Measurements from ENCODE around the gene CHN2. TPM values are rescaled to one million over a fixed set of nuclear protein-coding genes. Genes with fewer than 3 reads are reported as not detected.

Gene CHN2
- total RNA-seq, 4 donors from 2014 or later: 7.6 to 15.3 (median 10.0) TPM

GRCh38 chr7:29265208-29265923 lies 70.8 kb downstream of the CHN2 start:
- Histone ChIP-seq H3K4me3 (no peak overlapping the region), H3K9me3 (no peaks in the 10 kb centered on the region), H3K4me1 (no peaks in the 10 kb centered on the region), H3K27me3 (no peaks in the 10 kb centered on the region), H3K36me3 (no peaks in the 10 kb centered on the region), H3K27ac (no peak overlapping the region)
- WGBS, 2 donors (ENCODE audit: low coverage in 1 of 2): 72 to 89% methylated on average over 3 to 6 of the region's 6 CpGs
- ATAC-seq: peak; percentile 48
- no peak for TF ChIP-seq EP300 (IDR thresholded peaks at IDR 0.05)
- TF ChIP-seq POLR2A (IDR thresholded peaks at IDR 0.05): no peak
- no peak for TF ChIP-seq POLR2AphosphoS5 (IDR thresholded peaks at IDR 0.05)
- TF ChIP-seq CTCF (IDR thresholded peaks at IDR 0.05): no peak

- Histone ChIP-seq H3K4me1 (no peaks in the 10 kb centered on the region), H3K4me3 (no peak overlapping the region), H3K27ac (no peak overlapping the region), H3K27me3 (no peaks in the 10 kb centered on the region), H3K9me3 (no peaks in the 10 kb centered on the region), H3K36me3 (no peaks in the 10 kb centered on the region)
- WGBS, 2 donors (ENCODE audit: low coverage in 1 of 2): 81 to 100% methylated on average over 1 of the region's 1 CpG
- TF ChIP-seq POLR2A (IDR thresholded peaks at IDR 0.05) (no peak), EP300 (IDR thresholded peaks at IDR 0.05) (no peak), POLR2AphosphoS5 (IDR thresholded peaks at IDR 0.05) (no peak), CTCF (IDR thresholded peaks at IDR 0.05) (no peak)
- no peak for ATAC-seq
These were observed 75.4 kb downstream of the CHN2 start for GRCh38 chr7:29269935-29270334.

GRCh38 chr7:29270594-29271318 lies 76.2 kb downstream of the CHN2 start:
- H3K36me3 ChIP-seq: no peaks in the 10 kb centered on the region
- ATAC-seq: no peak
- H3K4me3 ChIP-seq: no peak overlapping the region
- no peak for TF ChIP-seq POLR2A (IDR thresholded peaks at IDR 0.05)
- TF ChIP-seq EP300 (IDR thresholded peaks at IDR 0.05): no peak
- TF ChIP-seq CTCF (IDR thresholded peaks at IDR 0.05): no peak
- no peaks in the 10 kb centered on the region for H3K9me3 ChIP-seq
- no peaks in the 10 kb centered on the region for H3K27me3 ChIP-seq
- no peak overlapping the region for H3K27ac ChIP-seq
- H3K4me1 ChIP-seq: no peaks in the 10 kb centered on the region
- WGBS, 2 donors (ENCODE audit: low coverage in 1 of 2): 51 to 53% methylated on average over 2 to 4 of the region's 4 CpGs

- no peak for ATAC-seq
- 14 to 47% methylated on average over 3 of the region's 4 CpGs for WGBS, 2 donors (ENCODE audit: low coverage in 1 of 2)
- no peak overlapping the region for H3K27ac ChIP-seq
- H3K36me3 ChIP-seq: no peaks in the 10 kb centered on the region
- no peak for TF ChIP-seq EP300 (IDR thresholded peaks at IDR 0.05)
- no peak for TF ChIP-seq POLR2A (IDR thresholded peaks at IDR 0.05)
- TF ChIP-seq CTCF (IDR thresholded peaks at IDR 0.05): no peak
- TF ChIP-seq POLR2AphosphoS5 (IDR thresholded peaks at IDR 0.05): no peak
- H3K4me3 ChIP-seq: no peak overlapping the region
- no peaks in the 10 kb centered on the region for H3K4me1 ChIP-seq
- H3K27me3 ChIP-seq: no peaks in the 10 kb centered on the region
- H3K9me3 ChIP-seq: no peaks in the 10 kb centered on the region
These were observed 76.7 kb downstream of the CHN2 start for GRCh38 chr7:29271319-29271658.

GRCh38 chr7:29272057-29272456 lies 77.5 kb downstream of the CHN2 start:
- Histone ChIP-seq H3K4me1 (no peaks in the 10 kb centered on the region), H3K4me3 (no peak overlapping the region), H3K27ac (no peak overlapping the region), H3K27me3 (no peaks in the 10 kb centered on the region), H3K36me3 (no peaks in the 10 kb centered on the region), H3K9me3 (no peaks in the 10 kb centered on the region)
- 100% methylated on average over 2 of the region's 9 CpGs; no CpG with 5 or more reads in 1 of the 2 donors for WGBS, 2 donors (ENCODE audit: low coverage in 1 of 2)
- no peak for ATAC-seq
- no peak for TF ChIP-seq POLR2A (IDR thresholded peaks at IDR 0.05)
- TF ChIP-seq CTCF (IDR thresholded peaks at IDR 0.05): no peak
- TF ChIP-seq EP300 (IDR thresholded peaks at IDR 0.05): no peak
- no peak for TF ChIP-seq POLR2AphosphoS5 (IDR thresholded peaks at IDR 0.05)
